Measurements from ENCODE around the gene CDYL. TPM values are rescaled to one million over a fixed set of nuclear protein-coding genes. Genes with fewer than 3 reads are reported as not detected.

Gene CDYL
- total and polyA plus RNA-seq, 2 of the 4 experiments (the other 2 are of a cell fraction): 14.2 to 92.1 TPM

GRCh38 chr6:4815584-4815983, 39.4 kb downstream of the CDYL start:
- H2AK5ac ChIP-seq (ENCODE audit: low read depth, low read length): no peak overlapping the region
- H3K9ac ChIP-seq (ENCODE audit: low read depth, low read length): no peak overlapping the region
- no peak overlapping the region for H3K4me3 ChIP-seq (ENCODE audit: insufficient read depth, low read depth, low read length)
- H3K27me3 ChIP-seq (ENCODE audit: control insufficient read depth, insufficient read depth, low read length): no peaks in the 10 kb centered on the region
- no peak overlapping the region for H3K56ac ChIP-seq (ENCODE audit: extremely low read depth, insufficient read depth, low read length)
- H4K5ac ChIP-seq (ENCODE audit: low read depth, low read length): no peak overlapping the region
- in situ Hi-C loops (cut with MboI; ENCODE audit: low sequenced_read_pairs): no loop called here
- H3K4me2 ChIP-seq (ENCODE audit: low read depth, low read length): no peak overlapping the region
- H4K8ac ChIP-seq (ENCODE audit: low read depth in 2 of 2, low read length in 2 of 2): no peak overlapping the region
- H3K9me3 ChIP-seq (ENCODE audit: control insufficient read depth, insufficient read depth, low read length): no peaks in the 10 kb centered on the region
- no peak overlapping the region for H2BK5ac ChIP-seq (ENCODE audit: low read depth, low read length, poor library complexity, severe bottlenecking)
- no CpG with 5 or more reads among the region's 2 CpGs for WGBS, 2 experiments (ENCODE audit: extremely low coverage in 2 of 2, insufficient read length in 1 of 2)
- ChIA-PET POLR2A (ENCODE audit: unreplicated experiment) (no interaction called here), CTCF (no interaction called here)
- peaks cover 7% of the 10 kb centered on the region for H3K4me1 ChIP-seq (ENCODE audit: control insufficient read depth, insufficient read depth, low read length)
- peaks cover 75% of the 10 kb centered on the region for H4K20me1 ChIP-seq (ENCODE audit: insufficient read depth, low read length)
- BruUV-seq (replicated peaks): no TSS peak
- no peak overlapping the region for H2AK9ac ChIP-seq (replicated peaks; ENCODE audit: low read depth, low read length, poor library complexity)
- no peak for DNase-seq
- H3K27ac ChIP-seq (ENCODE audit: insufficient read depth, low read length): no peak overlapping the region
- no peaks in the 10 kb centered on the region for H3K36me3 ChIP-seq (ENCODE audit: control insufficient read depth, insufficient read depth, low read length)
- peak; percentile 58 for TF ChIP-seq MAFK (IDR thresholded peaks at IDR 0.05; ENCODE audit: low read depth, low read length)
- no peak for TF ChIP-seq NFE2L2 (IDR thresholded peaks at IDR 0.05; ENCODE audit: low read depth, low read length)
- no peak for TF ChIP-seq BHLHE40 (IDR thresholded peaks at IDR 0.05; ENCODE audit: low read depth, low read length)
- no peak for TF ChIP-seq SMC3 (IDR thresholded peaks at IDR 0.05; ENCODE audit: low read depth, low read length)
- TF ChIP-seq, protein P1, sequence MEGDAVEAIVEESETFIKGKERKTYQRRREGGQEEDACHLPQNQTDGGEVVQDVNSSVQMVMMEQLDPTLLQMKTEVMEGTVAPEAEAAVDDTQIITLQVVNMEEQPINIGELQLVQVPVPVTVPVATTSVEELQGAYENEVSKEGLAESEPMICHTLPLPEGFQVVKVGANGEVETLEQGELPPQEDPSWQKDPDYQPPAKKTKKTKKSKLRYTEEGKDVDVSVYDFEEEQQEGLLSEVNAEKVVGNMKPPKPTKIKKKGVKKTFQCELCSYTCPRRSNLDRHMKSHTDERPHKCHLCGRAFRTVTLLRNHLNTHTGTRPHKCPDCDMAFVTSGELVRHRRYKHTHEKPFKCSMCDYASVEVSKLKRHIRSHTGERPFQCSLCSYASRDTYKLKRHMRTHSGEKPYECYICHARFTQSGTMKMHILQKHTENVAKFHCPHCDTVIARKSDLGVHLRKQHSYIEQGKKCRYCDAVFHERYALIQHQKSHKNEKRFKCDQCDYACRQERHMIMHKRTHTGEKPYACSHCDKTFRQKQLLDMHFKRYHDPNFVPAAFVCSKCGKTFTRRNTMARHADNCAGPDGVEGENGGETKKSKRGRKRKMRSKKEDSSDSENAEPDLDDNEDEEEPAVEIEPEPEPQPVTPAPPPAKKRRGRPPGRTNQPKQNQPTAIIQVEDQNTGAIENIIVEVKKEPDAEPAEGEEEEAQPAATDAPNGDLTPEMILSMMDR (conservative IDR thresholded peaks at IDR 0.05; ENCODE audit: low read depth, low read length): no peak
- no peak for TF ChIP-seq USF2 (IDR thresholded peaks at IDR 0.05; ENCODE audit: low read depth, low read length)
- TF ChIP-seq CEBPB (IDR thresholded peaks at IDR 0.05; ENCODE audit: low read depth, low read length): no peak
- no peak overlapping the region for H3K23ac ChIP-seq (ENCODE audit: low read depth, low read length)
- peaks cover 13% of the 10 kb centered on the region for H3K9me1 ChIP-seq (ENCODE audit: insufficient read depth, low read length)
- no peak overlapping the region for H3K14ac ChIP-seq (replicated peaks; ENCODE audit: low read depth, low read length)
- no peak overlapping the region for H2BK15ac ChIP-seq (ENCODE audit: low read depth, low read length)
- intact Hi-C loops (cut with micrococcal nuclease): no loop called here
- dilution Hi-C loops (cut with HindIII; ENCODE audit: low sequenced_read_pairs, unreplicated experiment): no loop called here
- H3K18ac ChIP-seq (ENCODE audit: low read depth, low read length): no peak overlapping the region
- peaks cover 36 to 75% of the 10 kb centered on the region in 2 experiments; a peak in 3 of 4 replicates for H3K79me1 ChIP-seq (ENCODE audit: low read depth in 1 of 2, low read length in 2 of 2)
- ATAC-seq (ENCODE audit: low read depth): no peak
- H4K91ac ChIP-seq (ENCODE audit: insufficient read depth, low read depth, low read length): no peak overlapping the region
- no peak overlapping the region for H2BK20ac ChIP-seq (ENCODE audit: low read depth, low read length)
- H2AFZ ChIP-seq (replicated peaks; ENCODE audit: low read length, poor library complexity): no peak overlapping the region
- H2BK120ac ChIP-seq (ENCODE audit: low read depth, low read length): no peak overlapping the region
- no peak overlapping the region for H3K4ac ChIP-seq (ENCODE audit: low read depth, low read length)

Measured in IMR-90 (cell line).